Measurements from ENCODE around the gene CYP1B1. TPM values are rescaled to one million over a fixed set of nuclear protein-coding genes. Genes with fewer than 3 reads are reported as not detected.
"Not testable (repeated sequence)": the region's sequence is repeated elsewhere in the genome, so short reads cannot be mapped to it uniquely, and the experiment has no call there.

CYP1B1 gene
- total RNA-seq, 1 donor from 2014 or later: 2.0 TPM

GRCh38 chr2:38032946-38033345, 43.0 kb downstream of the CYP1B1 start:
- ATAC-seq: no peak

- no peak for ATAC-seq
Observed at GRCh38 chr2:38030635-38031355, 45.2 kb downstream of the CYP1B1 start.

- ATAC-seq: no peak
Observed at GRCh38 chr2:38029512-38029911, 46.4 kb downstream of the CYP1B1 start.

- no peak for ATAC-seq
Observed at GRCh38 chr2:38028829-38029228, 47.1 kb downstream of the CYP1B1 start.

- no peak for ATAC-seq
Observed at GRCh38 chr2:38026846-38027245, 49.1 kb downstream of the CYP1B1 start.

- ATAC-seq: no peak
Observed at GRCh38 chr2:38021589-38021988, 54.4 kb downstream of the CYP1B1 start.

GRCh38 chr2:38020359-38021069, 55.4 kb downstream of the CYP1B1 start:
- ATAC-seq: not testable (repeated sequence)

- ATAC-seq: no peak
Observed at GRCh38 chr2:38017836-38018235, 58.1 kb downstream of the CYP1B1 start.

Other genes with a start within 250 kb of the CYP1B1 start
- 3.2 TPM for gene RMDN2, start 150.9 kb downstream of the CYP1B1 start, total RNA-seq